HCT116 (cell line): ENCODE data around the gene ELFN2. TPM values are rescaled to one million over a fixed set of nuclear protein-coding genes. Genes with fewer than 3 reads are reported as not detected.

Experiments
- ATAC-seq: fragments of 200-7000 bp; cut with Tn5 transposase; 2 replicates; pipeline ENCODE4 v1.9.1; 2020; ENCODE audit warnings: mild to moderate bottlenecking, moderate library complexity
- BruUV-seq: library from RNA; stranded (reverse); fragments of 400-500 nt; replicated peaks from 2 replicates; lab custom pipeline; 2021; lab: Mats Ljungman, UMichigan
- CTCF ChIA-PET: fragments of 300-600 bp; sonication (Branson Sonifier 250); formaldehyde crosslinking; loops from one replicate; lab custom pipeline; 2021; ENCODE audit warnings: antibody characterized with exemption; lab: Charles Lee
- POLR2A ChIA-PET: fragments of 300-600, 350-600 bp; sonication (Branson Sonifier 250); formaldehyde crosslinking; loops from one replicate; lab custom pipeline; 2021; ENCODE audit warnings: antibody characterized with exemption; lab: Charles Lee
- RAD21 ChIA-PET, 2 experiments: fragments of 300-600 bp; sonication (Branson Sonifier 250); formaldehyde crosslinking; loops; one replicate each; lab custom pipeline; 2023; ENCODE audit warnings: low total read pairs in 2 of 2; ENCODE audit not compliant: uncharacterized antibody in 2 of 2, unreplicated experiment in 2 of 2, low non-redundant PET in 1 of 2; lab: Charles Lee
- DNase-seq: peaks from one replicate; pipeline ENCODE4 v3.0.0-alpha.2; 2010; ENCODE audit warnings: low read depth, low spot score
- H2AFZ ChIP-seq: fragments of 200-600 bp; shearing (Covaris generic), sonication (generic); 2 replicates; pipeline ENCODE4 v1.6.1; 2017; ENCODE audit warnings: low read depth, mixed run types, mixed read lengths, antibody characterized with exemption, low read length; ENCODE audit not compliant: poor library complexity, severe bottlenecking
- H3K27ac ChIP-seq: 2 replicates; pipeline ENCODE4 v1.5.1; 2012; ENCODE audit warnings: low read depth, low read length
- H3K27me3 ChIP-seq: fragments of 200-600 bp; sonication (generic); 2 replicates; pipeline ENCODE4 v1.6.1; 2016; ENCODE audit warnings: mixed run types, low read length, mixed read lengths; ENCODE audit not compliant: insufficient read depth
- H3K36me3 ChIP-seq, 2 experiments: fragments of 200-500 bp in 1 of 2; fragments of 200-600 bp in 1 of 2; sonication (Bioruptor generic) in 1 of 2; sonication (generic) in 1 of 2; 2 replicates each; pipeline versions ENCODE4 v1.5.1 to v1.6.1; 2014 to 2016; ENCODE audit warnings: low read length in 2 of 2, inconsistent platforms in 1 of 2, mixed read lengths in 1 of 2, mixed run types in 1 of 2; ENCODE audit not compliant: insufficient read depth in 2 of 2, control insufficient read depth in 1 of 2
- H3K4me1 ChIP-seq, 2 experiments: fragments of 200-600 bp in 1 of 2; sonication (generic) in 1 of 2; 2 replicates each; pipeline versions ENCODE4 v1.5.1 to v1.6.1; 2012 to 2017; ENCODE audit warnings: low read length in 2 of 2, inconsistent platforms in 1 of 2, mild to moderate bottlenecking in 1 of 2, mixed read lengths in 1 of 2, mixed run types in 1 of 2, moderate library complexity in 1 of 2; ENCODE audit not compliant: insufficient read depth in 2 of 2, control insufficient read depth in 1 of 2
- H3K4me2 ChIP-seq: fragments of 200-600 bp; sonication (generic); 2 replicates; pipeline ENCODE4 v1.6.1; 2017; ENCODE audit warnings: mixed run types, low read length, mixed read lengths
- H3K4me3 ChIP-seq, 2 experiments: fragments of 200-600 bp in 1 of 2; sonication (generic) in 1 of 2; replicated peaks in 1 of 2; 2 replicates each; pipeline ENCODE4 v1.5.1; 2011 to 2016; ENCODE audit warnings: low read length in 2 of 2, control low read depth in 1 of 2, low read depth in 1 of 2, mild to moderate bottlenecking in 1 of 2, mixed read lengths in 1 of 2, mixed run types in 1 of 2
- H3K79me2 ChIP-seq: fragments of 200-600 bp; sonication (generic); 2 replicates; pipeline ENCODE4 v1.6.1; 2017; ENCODE audit warnings: mild to moderate bottlenecking, mixed run types, low read length, moderate library complexity, mixed read lengths; ENCODE audit not compliant: insufficient read depth
- H3K9ac ChIP-seq: fragments of 200-600 bp; sonication (generic); 2 replicates; pipeline ENCODE4 v1.6.1; 2016; ENCODE audit warnings: low read length, mixed read lengths
- H3K9me2 ChIP-seq: fragments of 200-600 bp; sonication (generic), shearing (Covaris generic); 2 replicates; pipeline ENCODE4 v1.6.1; 2017; ENCODE audit warnings: mixed run types, mild to moderate bottlenecking, moderate library complexity; ENCODE audit not compliant: insufficient read depth
- H3K9me3 ChIP-seq, 2 experiments: fragments of 200-500 bp in 1 of 2; fragments of 200-600 bp in 1 of 2; sonication (Bioruptor generic) in 1 of 2; sonication (generic) in 1 of 2; 2 replicates each; pipeline ENCODE4 v1.6.1; 2014 to 2017; ENCODE audit warnings: low read length in 2 of 2, mixed read lengths in 2 of 2, inconsistent platforms in 1 of 2, low read depth in 1 of 2, mild to moderate bottlenecking in 1 of 2, mixed run types in 1 of 2, moderate library complexity in 1 of 2; ENCODE audit not compliant: control insufficient read depth in 1 of 2, insufficient read depth in 1 of 2
- H4K20me1 ChIP-seq: fragments of 200-600 bp; sonication (generic), shearing (Covaris generic); 2 replicates; pipeline ENCODE4 v1.6.1; 2017; ENCODE audit warnings: mixed run types, mild to moderate bottlenecking, moderate library complexity; ENCODE audit not compliant: insufficient read depth
- CBX3 ChIP-seq: IDR thresholded peaks from 2 replicates; pipeline ENCODE4 v1.6.1; 2012; ENCODE audit warnings: low read depth
- CEBPB ChIP-seq: IDR thresholded peaks from 2 replicates; pipeline ENCODE4 v1.6.1; 2012; ENCODE audit warnings: low read depth
- CTCF ChIP-seq, 3 experiments: fragments of 200-600 bp in 1 of 3; sonication (generic) in 1 of 3; IDR thresholded peaks in 2 of 3; conservative IDR thresholded peaks in 1 of 3; 2 replicates each; pipeline ENCODE4 v1.5.1; 2012 to 2017; ENCODE audit warnings: low read depth in 2 of 3, low read length in 2 of 3, antibody characterized with exemption in 1 of 3, borderline replicate concordance in 1 of 3, control low read depth in 1 of 3, mild to moderate bottlenecking in 1 of 3, mixed read lengths in 1 of 3, mixed run types in 1 of 3, moderate library complexity in 1 of 3; ENCODE audit not compliant: insufficient read depth in 1 of 3
- ELF1 ChIP-seq: IDR thresholded peaks from 2 replicates; pipeline ENCODE4 v1.6.1; 2012; ENCODE audit warnings: low read depth, borderline replicate concordance
- EZH2 ChIP-seq: fragments of 200-600 bp; sonication (generic); IDR thresholded peaks from 2 replicates; pipeline ENCODE4 v1.6.1; 2017; ENCODE audit warnings: antibody characterized with exemption, mixed run types
- MAX ChIP-seq: IDR thresholded peaks from 2 replicates; pipeline ENCODE4 v1.6.1; 2012
- POLR2A ChIP-seq: IDR thresholded peaks from 2 replicates; pipeline ENCODE4 v1.7.0; 2011; ENCODE audit warnings: borderline replicate concordance; ENCODE audit not compliant: insufficient read depth, insufficient read length; ENCODE audit errors: extremely low read depth
- POLR2AphosphoS5 ChIP-seq: IDR thresholded peaks from 2 replicates; pipeline ENCODE4 v1.6.1; 2011; ENCODE audit warnings: mild to moderate bottlenecking, low read depth, low read length, moderate library complexity
- SIN3A ChIP-seq: IDR thresholded peaks from 2 replicates; pipeline ENCODE4 v1.6.1; 2012; ENCODE audit warnings: low read depth
- SP1 ChIP-seq: IDR thresholded peaks from 2 replicates; pipeline ENCODE4 v1.6.1; 2012; ENCODE audit warnings: low read depth
- TCF7L2 ChIP-seq: IDR thresholded peaks from 2 replicates; pipeline ENCODE4 v1.7.0; 2011; ENCODE audit warnings: borderline replicate concordance, inconsistent platforms; ENCODE audit not compliant: insufficient read depth, insufficient read length; ENCODE audit errors: extremely low read depth
- YY1 ChIP-seq: IDR thresholded peaks from 2 replicates; pipeline ENCODE4 v1.6.1; 2011; ENCODE audit warnings: low read length, low read depth, moderate library complexity, mild to moderate bottlenecking; ENCODE audit not compliant: insufficient replicate concordance; ENCODE audit errors: extremely low read depth
- intact Hi-C: fragments of 100-400 bp; cut with micrococcal nuclease; formaldehyde crosslinking; loops from 2 replicates; pipeline ENCODE4 v1.10.0; 2022
- total RNA-seq: library from RNA; stranded (reverse); gene quantifications from one replicate; pipeline ENCODE4 v1.2.1, GENCODE V29; 2021; ENCODE audit not compliant: unreplicated experiment

Gene ELFN2
- total RNA-seq, 1 experiment from 2014 or later = 45.4 TPM

- RAD21 ChIA-PET = interaction anchor here in 1 of 2 experiments (0.5 to 0.7 kb wide), 2 partner anchors 11 to 17 kb away, joined by 3 read pairs; no protein-coding TSS in a partner anchor
- no peaks in the 10 kb centered on the region for H3K36me3 ChIP-seq
- TF ChIP-seq CTCF (IDR thresholded peaks at IDR 0.05 in 2 of 3, conservative IDR thresholded peaks at IDR 0.05 in 1 of 3; ENCODE audit: borderline replicate concordance in 1 of 3, insufficient read depth in 1 of 3, low read depth in 2 of 3, low read length in 2 of 3) (no peak), POLR2A (peak; percentile 79), ELF1 (no peak; the same call in 1 of the 2 replicates), SIN3A (peak; percentile 35; the same call in 1 of the 2 replicates), CEBPB (peak; percentile 100), POLR2AphosphoS5 (peak; percentile 52), SP1 (peak; percentile 58), EZH2 (no peak), MAX (peak; percentile 41; the same call in 1 of the 2 replicates), CBX3 (0 out of 2 replicates have a peak, but pooled peaks have one; percentile 79), YY1 (peak; percentile 92), TCF7L2 (no peak)
- DNase-seq = peak; percentile 67
- no TSS peak for BruUV-seq
- no peaks in the 10 kb centered on the region for H3K9me2 ChIP-seq
- H3K4me2 ChIP-seq = peak overlapping the region; percentile 74
- H2AFZ ChIP-seq = peak overlapping the region; percentile 80
- H3K27ac ChIP-seq = peak overlapping the region; percentile 17
- peak overlapping the region; percentile 46 to 48 for H3K4me3 ChIP-seq
- POLR2A ChIA-PET = interaction anchor here (0.8 to 1.2 kb wide), 8 partner anchors 9 to 124 kb away, joined by 3 to 7 read pairs (median 4); no protein-coding TSS in a partner anchor
- H4K20me1 ChIP-seq = no peaks in the 10 kb centered on the region
- ATAC-seq = peak; percentile 87
- CTCF ChIA-PET = interaction anchor here (0.7 to 2.8 kb wide), 5 partner anchors 11 to 126 kb away, joined by 3 to 10 read pairs (median 5); no protein-coding TSS in a partner anchor
- H3K9ac ChIP-seq = peak overlapping the region; percentile 32; the same call in 1 of the 2 replicates
- peaks cover 0 to 14% of the 10 kb centered on the region in 2 experiments; a peak in 1 of 4 replicates for H3K9me3 ChIP-seq
- intact Hi-C loops = no loop called here
- H3K4me1 ChIP-seq = peaks cover 31 to 51% of the 10 kb centered on the region in 2 experiments
- H3K27me3 ChIP-seq = no peaks in the 10 kb centered on the region
- no peaks in the 10 kb centered on the region for H3K79me2 ChIP-seq
Measured at GRCh38 chr22:37442537-37442936, 15.3 kb upstream of the ELFN2 start.
